ENCODE data around the gene NMT1. TPM values are rescaled to one million over a fixed set of nuclear protein-coding genes. Genes with fewer than 3 reads are reported as not detected.

NMT1 gene
- total RNA-seq, 1 experiment from 2014 or later: 117 TPM

DNA sequence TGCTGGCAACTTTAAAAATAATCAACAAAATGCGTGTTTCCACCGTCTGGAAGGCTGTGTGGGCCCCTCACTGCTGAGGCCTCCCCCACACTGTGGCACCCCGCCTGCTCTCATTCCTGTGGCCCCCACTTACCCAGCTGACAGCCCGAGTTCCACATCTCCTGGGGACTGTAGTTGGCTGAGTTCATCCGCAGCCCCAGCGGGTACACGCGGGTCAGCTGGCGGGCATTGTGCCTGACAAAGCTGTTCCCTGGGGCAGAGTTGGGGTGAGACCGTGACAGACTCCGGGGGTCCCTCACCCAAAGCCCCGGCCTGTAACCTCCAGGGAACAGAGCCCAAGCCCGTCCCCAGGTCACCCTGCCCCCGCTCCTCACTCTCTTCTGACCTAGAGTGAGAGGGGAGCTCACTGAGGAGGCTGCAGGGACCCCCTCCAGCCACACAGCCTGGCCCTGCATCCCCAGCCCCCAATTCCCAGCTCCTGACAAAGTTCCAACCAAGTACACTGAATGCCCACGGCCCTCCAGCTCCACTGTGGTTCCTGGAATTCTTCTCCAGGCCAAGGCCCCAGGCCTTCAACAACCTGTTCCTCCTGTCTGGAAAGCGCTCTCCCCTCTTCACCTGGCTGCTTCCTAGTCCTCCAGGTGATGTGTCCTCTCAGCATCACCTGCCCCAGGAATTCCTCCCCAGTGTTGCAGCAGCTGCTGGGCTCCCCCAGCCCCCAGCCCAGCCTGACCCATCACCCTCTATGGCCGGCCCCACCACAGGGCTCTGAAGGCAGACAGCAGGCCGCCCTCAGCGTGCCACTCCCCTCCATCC lies 53.2 kb downstream of the NMT1 start:
- no peaks in the 10 kb centered on the region for H3K27me3 ChIP-seq (ENCODE audit: low read length)
- H3K27ac ChIP-seq (ENCODE audit: low read length): no peak overlapping the region
- H3F3A ChIP-seq (ENCODE audit: low read length, unreplicated experiment): no peaks in the 10 kb centered on the region
- no peak overlapping the region for H3K9ac ChIP-seq (ENCODE audit: low read length)
- no peak overlapping the region for H3K4me2 ChIP-seq (ENCODE audit: low read length)
- no peaks in the 10 kb centered on the region for H3K4me1 ChIP-seq (ENCODE audit: insufficient read depth, low read length)
- ChIA-PET CTCF (interaction anchor here (0.7 kb wide), 1 partner anchor 21 kb away, joined by 4 read pairs; the partner anchor contains the start of gene ACBD4), POLR2A (ENCODE audit: unreplicated experiment) (no interaction called here)
- H3K36me3 ChIP-seq (ENCODE audit: low read depth, low read length): no peaks in the 10 kb centered on the region; the same call in 1 of the 2 replicates
- TF ChIP-seq EZH2phosphoT487 (IDR thresholded peaks at IDR 0.05; ENCODE audit: borderline replicate concordance, low read length): no peak
- TF ChIP-seq, protein P1, sequence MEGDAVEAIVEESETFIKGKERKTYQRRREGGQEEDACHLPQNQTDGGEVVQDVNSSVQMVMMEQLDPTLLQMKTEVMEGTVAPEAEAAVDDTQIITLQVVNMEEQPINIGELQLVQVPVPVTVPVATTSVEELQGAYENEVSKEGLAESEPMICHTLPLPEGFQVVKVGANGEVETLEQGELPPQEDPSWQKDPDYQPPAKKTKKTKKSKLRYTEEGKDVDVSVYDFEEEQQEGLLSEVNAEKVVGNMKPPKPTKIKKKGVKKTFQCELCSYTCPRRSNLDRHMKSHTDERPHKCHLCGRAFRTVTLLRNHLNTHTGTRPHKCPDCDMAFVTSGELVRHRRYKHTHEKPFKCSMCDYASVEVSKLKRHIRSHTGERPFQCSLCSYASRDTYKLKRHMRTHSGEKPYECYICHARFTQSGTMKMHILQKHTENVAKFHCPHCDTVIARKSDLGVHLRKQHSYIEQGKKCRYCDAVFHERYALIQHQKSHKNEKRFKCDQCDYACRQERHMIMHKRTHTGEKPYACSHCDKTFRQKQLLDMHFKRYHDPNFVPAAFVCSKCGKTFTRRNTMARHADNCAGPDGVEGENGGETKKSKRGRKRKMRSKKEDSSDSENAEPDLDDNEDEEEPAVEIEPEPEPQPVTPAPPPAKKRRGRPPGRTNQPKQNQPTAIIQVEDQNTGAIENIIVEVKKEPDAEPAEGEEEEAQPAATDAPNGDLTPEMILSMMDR (conservative IDR thresholded peaks at IDR 0.05; ENCODE audit: low read depth, low read length): no peak
- TF ChIP-seq EZH2 (IDR thresholded peaks at IDR 0.05; ENCODE audit: low read length, unreplicated experiment): no peak
- H4K20me1 ChIP-seq (ENCODE audit: low read length): no peaks in the 10 kb centered on the region
- no peak overlapping the region for H2AFZ ChIP-seq (ENCODE audit: low read length)
- ATAC-seq: no peak
- no TSS peak for BruUV-seq (replicated peaks)
- no peak for DNase-seq
- H3K4me3 ChIP-seq (ENCODE audit: low read length): no peak overlapping the region
- no peaks in the 10 kb centered on the region for H3K9me3 ChIP-seq (ENCODE audit: low read length)
- no peaks in the 10 kb centered on the region for H3K79me2 ChIP-seq (ENCODE audit: low read length)
- intact Hi-C loops (cut with micrococcal nuclease): no loop called here
- H3K9me2 ChIP-seq (replicated peaks; ENCODE audit: low read length): no peaks in the 10 kb centered on the region

DNA sequence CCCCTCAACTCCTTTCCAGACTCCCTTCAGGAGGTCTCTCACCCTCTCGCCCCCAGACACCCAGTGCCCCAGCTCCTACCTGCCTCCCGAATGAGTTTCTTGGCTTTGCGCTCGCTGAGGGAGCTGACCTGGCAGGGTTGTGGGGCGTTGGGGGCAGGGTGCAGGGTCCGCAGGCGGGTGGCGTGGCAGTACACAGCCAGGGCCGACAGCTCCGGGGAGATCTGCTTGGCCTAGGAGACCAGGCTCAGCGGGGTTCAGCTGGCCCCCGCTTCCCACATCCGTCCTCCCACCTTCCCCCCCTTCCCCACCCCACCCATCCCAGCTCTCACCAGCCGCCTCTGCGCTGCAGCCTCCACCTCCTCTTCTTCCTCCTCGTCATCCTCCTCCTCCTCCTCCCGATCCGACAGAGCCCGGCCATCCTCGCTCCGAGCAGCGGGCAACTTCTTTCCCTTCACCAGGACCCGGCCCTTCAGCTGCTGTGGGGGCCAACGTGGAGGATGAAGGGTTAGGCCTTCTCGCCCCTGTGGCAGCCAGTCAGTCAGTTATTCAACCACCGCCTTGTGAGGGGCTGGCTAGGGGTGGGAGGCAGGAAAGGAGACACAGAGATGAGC lies 54.0 kb downstream of the NMT1 start:
- Histone ChIP-seq H3K9ac (ENCODE audit: low read length) (no peak overlapping the region), H3K9me2 (replicated peaks; ENCODE audit: low read length) (no peaks in the 10 kb centered on the region), H2AFZ (ENCODE audit: low read length) (no peak overlapping the region), H3K4me3 (ENCODE audit: low read length) (no peak overlapping the region), H3K27ac (ENCODE audit: low read length) (no peak overlapping the region), H4K20me1 (ENCODE audit: low read length) (no peaks in the 10 kb centered on the region), H3K4me2 (ENCODE audit: low read length) (no peak overlapping the region), H3F3A (ENCODE audit: low read length, unreplicated experiment) (no peaks in the 10 kb centered on the region), H3K79me2 (ENCODE audit: low read length) (no peaks in the 10 kb centered on the region), H3K4me1 (ENCODE audit: insufficient read depth, low read length) (no peaks in the 10 kb centered on the region), H3K27me3 (ENCODE audit: low read length) (no peaks in the 10 kb centered on the region), H3K9me3 (ENCODE audit: low read length) (no peaks in the 10 kb centered on the region), H3K36me3 (ENCODE audit: low read depth, low read length) (no peaks in the 10 kb centered on the region)
- no TSS peak for BruUV-seq (replicated peaks)
- TF ChIP-seq EZH2phosphoT487 (IDR thresholded peaks at IDR 0.05; ENCODE audit: borderline replicate concordance, low read length): no peak
- TF ChIP-seq, protein P1 (conservative IDR thresholded peaks at IDR 0.05; ENCODE audit: low read depth, low read length): no peak
- ChIA-PET CTCF (interaction anchor here (0.7 kb wide), 1 partner anchor 20 kb away, joined by 4 read pairs; the partner anchor contains the start of gene ACBD4), POLR2A (ENCODE audit: unreplicated experiment) (interaction anchor here (0.6 kb wide), 1 partner anchor 33 kb away, joined by 3 read pairs; the partner anchor contains the start of gene HEXIM1)
- no peak for ATAC-seq
- intact Hi-C loops (cut with micrococcal nuclease): no loop called here
- DNase-seq: no peak

- no peak overlapping the region for H3K4me3 ChIP-seq (ENCODE audit: low read length)
- POLR2A ChIA-PET (ENCODE audit: unreplicated experiment): interaction anchor here (0.6 kb wide), 1 partner anchor 33 kb away, joined by 3 read pairs; the partner anchor contains the start of gene HEXIM1
- CTCF ChIA-PET: no interaction called here
Measured at GRCh38 chr17:45115871-45116270, 54.8 kb downstream of the NMT1 start.

More at GRCh38 chr17:45115871-45116270, 54.8 kb downstream of the NMT1 start:
- no peak overlapping the region for H3K27ac ChIP-seq (ENCODE audit: low read length)
- H3K9me2 ChIP-seq (replicated peaks; ENCODE audit: low read length): no peaks in the 10 kb centered on the region
- ATAC-seq: no peak
- no peak for TF ChIP-seq EZH2phosphoT487 (IDR thresholded peaks at IDR 0.05; ENCODE audit: borderline replicate concordance, low read length)
- no peak overlapping the region for H2AFZ ChIP-seq (ENCODE audit: low read length)
- H4K20me1 ChIP-seq (ENCODE audit: low read length): no peaks in the 10 kb centered on the region
- no peak overlapping the region for H3K9ac ChIP-seq (ENCODE audit: low read length)
- BruUV-seq (replicated peaks): no TSS peak
- no peaks in the 10 kb centered on the region for H3K27me3 ChIP-seq (ENCODE audit: low read length)
- H3K4me2 ChIP-seq (ENCODE audit: low read length): no peak overlapping the region
- no peaks in the 10 kb centered on the region for H3K79me2 ChIP-seq (ENCODE audit: low read length)
- no peaks in the 10 kb centered on the region for H3F3A ChIP-seq (ENCODE audit: low read length, unreplicated experiment)
- no peaks in the 10 kb centered on the region for H3K36me3 ChIP-seq (ENCODE audit: low read depth, low read length)
- H3K9me3 ChIP-seq (ENCODE audit: low read length): no peaks in the 10 kb centered on the region
- intact Hi-C loops (cut with micrococcal nuclease): no loop called here
- no peak for DNase-seq
- no peaks in the 10 kb centered on the region for H3K4me1 ChIP-seq (ENCODE audit: insufficient read depth, low read length)

All from PC-3 (cell line).